GM04504 (cell line): ENCODE data around the gene NSA2.

ENCODE experiments used
- DNase-seq: peaks from one replicate; pipeline ENCODE4 v3.0.0-alpha.2; 2012; ENCODE audit warnings: low read depth

NSA2 gene

GRCh38 chr5:74816875-74817274 is 49.8 kb downstream of the NSA2 start:
- no peak for DNase-seq

GRCh38 chr5:74822288-74822687 is 55.2 kb downstream of the NSA2 start:
- DNase-seq: no peak

GRCh38 chr5:74829413-74829812 is 62.4 kb downstream of the NSA2 start:
- DNase-seq: no peak
